ENCODE measurements around the gene TP53. TPM values are rescaled to one million over a fixed set of nuclear protein-coding genes. Genes with fewer than 3 reads are reported as not detected.

Gene TP53
- total and polyA plus RNA-seq, 9 of the 15 experiments (the other 6 are each of a cell fraction or from before 2014, with no cell fraction given), result 2.8 to 14.0 (median 7.1) TPM

GRCh38 chr17:7655541-7655840 lies 31.8 kb downstream of the TP53 start:
- in situ Hi-C loops (cut with MboI) (no loop called here), intact Hi-C loops (cut with micrococcal nuclease) (no loop called here)
- no peak overlapping the region for H3K27ac ChIP-seq (ENCODE audit: extremely low read depth, low read depth, low read length)
- H3K9ac ChIP-seq (ENCODE audit: insufficient read depth in 1 of 2, low read depth in 2 of 2, low read length in 2 of 2), result no peak overlapping the region
- no peaks in the 10 kb centered on the region for H3K9me3 ChIP-seq (replicated peaks; ENCODE audit: control insufficient read depth, insufficient read depth, low read depth, low read length)
- H3K27me3 ChIP-seq (ENCODE audit: control insufficient read depth in 2 of 2, insufficient read depth in 2 of 2, low read length in 2 of 2), result no peaks in the 10 kb centered on the region
- ATAC-seq (no peak), DNase-seq (ENCODE audit: extremely low read depth in 1 of 4, low spot score in 3 of 4) (no peak), FAIRE-seq (no peak)
- H3K9me1 ChIP-seq (ENCODE audit: control insufficient read depth, insufficient read depth, low read length), result no peaks in the 10 kb centered on the region
- H3K4me3 ChIP-seq, result no peak overlapping the region
- peaks cover 0 to 22% of the 10 kb centered on the region in 2 experiments; a peak in 3 of 5 replicates for H3K4me1 ChIP-seq (replicated peaks in 1 of 2; ENCODE audit: control insufficient read depth in 2 of 2, insufficient read depth in 2 of 2, low read length in 2 of 2)
- H3K36me3 ChIP-seq (ENCODE audit: control insufficient read depth, insufficient read depth, low read length), result no peaks in the 10 kb centered on the region
- H4K20me1 ChIP-seq (replicated peaks; ENCODE audit: control insufficient read depth, insufficient read depth, low read length), result no peaks in the 10 kb centered on the region; the same call in 1 of the 2 replicates
- H3K79me2 ChIP-seq (ENCODE audit: control insufficient read depth, insufficient read depth, low read length), result no peaks in the 10 kb centered on the region
- 98% methylated on average over 6 of the region's 17 CpGs for WGBS (ENCODE audit: insufficient coverage, low coverage, missing lambda C conversion rate)
- ChIA-PET POLR2A (interaction anchor here (1.0 kb wide), 1 partner anchor 12 kb away, joined by 4 read pairs; no protein-coding TSS in a partner anchor), CTCF (ENCODE audit: low intra/inter-chr PET ratio) (no interaction called here)
- H2AFZ ChIP-seq (ENCODE audit: low read depth, low read length), result no peak overlapping the region
- BruUV-seq (replicated peaks), result no TSS peak
- TF ChIP-seq SPI1 (IDR thresholded peaks at IDR 0.05; ENCODE audit: borderline replicate concordance, low read depth, low read length) (no peak), HNRNPUL1 (IDR thresholded peaks at IDR 0.05; ENCODE audit: low read length) (no peak), RAD51 (IDR thresholded peaks at IDR 0.05; ENCODE audit: borderline replicate concordance, low read depth) (no peak), ZKSCAN8 (CRISPR knock-in tag; IDR thresholded peaks at IDR 0.05) (no peak), CSDE1 (IDR thresholded peaks at IDR 0.05) (no peak), MEF2D (tag; conservative IDR thresholded peaks at IDR 0.05; ENCODE audit: low read depth) (no peak)
- no peak overlapping the region for H3K4me2 ChIP-seq (ENCODE audit: insufficient read depth, low read length)

- ATAC-seq, result no peak
- WGBS (ENCODE audit: insufficient coverage, low coverage, missing lambda C conversion rate), result 44% methylated on average over 12 of the region's 16 CpGs
- in situ Hi-C loops (cut with MboI) (no loop called here), intact Hi-C loops (cut with micrococcal nuclease) (no loop called here)
- H3K4me1 ChIP-seq (replicated peaks in 1 of 2; ENCODE audit: control insufficient read depth in 2 of 2, insufficient read depth in 2 of 2, low read length in 2 of 2), result peaks cover 3 to 26% of the 10 kb centered on the region in 2 experiments; a peak in 4 of 5 replicates
- no peak overlapping the region for H3K4me2 ChIP-seq (ENCODE audit: insufficient read depth, low read length)
- H3K27ac ChIP-seq (ENCODE audit: extremely low read depth, low read depth, low read length), result no peak overlapping the region
- no peak overlapping the region for H2AFZ ChIP-seq (ENCODE audit: low read depth, low read length)
- no peak for FAIRE-seq
- POLR2A ChIA-PET, result interaction anchor here (1.0 to 1.5 kb wide), 2 partner anchors 12 to 32 kb away, joined by 4 to 15 read pairs; no protein-coding TSS in a partner anchor
- no peaks in the 10 kb centered on the region for H3K36me3 ChIP-seq (ENCODE audit: control insufficient read depth, insufficient read depth, low read length)
- no peak for DNase-seq (ENCODE audit: extremely low read depth in 1 of 4, low spot score in 3 of 4)
- no peak overlapping the region for H3K4me3 ChIP-seq
- H4K20me1 ChIP-seq (replicated peaks; ENCODE audit: control insufficient read depth, insufficient read depth, low read length), result no peaks in the 10 kb centered on the region; the same call in 1 of the 2 replicates
- H3K9me3 ChIP-seq (replicated peaks; ENCODE audit: control insufficient read depth, insufficient read depth, low read depth, low read length), result no peaks in the 10 kb centered on the region
- no TSS peak for BruUV-seq (replicated peaks)
- H3K79me2 ChIP-seq (ENCODE audit: control insufficient read depth, insufficient read depth, low read length), result no peaks in the 10 kb centered on the region
- no peaks in the 10 kb centered on the region for H3K9me1 ChIP-seq (ENCODE audit: control insufficient read depth, insufficient read depth, low read length)
- TF ChIP-seq NFIC (IDR thresholded peaks at IDR 0.05) (peak; percentile 84), TGIF2 (CRISPR knock-in tag; IDR thresholded peaks at IDR 0.05) (no peak), ZBTB2 (IDR thresholded peaks at IDR 0.05) (no peak), DACH1 (IDR thresholded peaks at IDR 0.05; ENCODE audit: partially characterized antibody) (no peak)
- CTCF ChIA-PET (ENCODE audit: low intra/inter-chr PET ratio), result no interaction called here
- H3K27me3 ChIP-seq (ENCODE audit: control insufficient read depth in 2 of 2, insufficient read depth in 2 of 2, low read length in 2 of 2), result no peaks in the 10 kb centered on the region
- H3K9ac ChIP-seq (ENCODE audit: insufficient read depth in 1 of 2, low read depth in 2 of 2, low read length in 2 of 2), result peak overlapping the region in 1 of 2 experiments; percentile 45; a peak in 1 of 4 replicates
Measured at GRCh38 chr17:7654832-7655540, 32.3 kb downstream of the TP53 start.
